ENCODE results near the gene NECTIN2. TPM values are rescaled to one million over a fixed set of nuclear protein-coding genes. Genes with fewer than 3 reads are reported as not detected.

NECTIN2 gene
- total RNA-seq, 1 experiment from 2014 or later: 176 TPM

DNA sequence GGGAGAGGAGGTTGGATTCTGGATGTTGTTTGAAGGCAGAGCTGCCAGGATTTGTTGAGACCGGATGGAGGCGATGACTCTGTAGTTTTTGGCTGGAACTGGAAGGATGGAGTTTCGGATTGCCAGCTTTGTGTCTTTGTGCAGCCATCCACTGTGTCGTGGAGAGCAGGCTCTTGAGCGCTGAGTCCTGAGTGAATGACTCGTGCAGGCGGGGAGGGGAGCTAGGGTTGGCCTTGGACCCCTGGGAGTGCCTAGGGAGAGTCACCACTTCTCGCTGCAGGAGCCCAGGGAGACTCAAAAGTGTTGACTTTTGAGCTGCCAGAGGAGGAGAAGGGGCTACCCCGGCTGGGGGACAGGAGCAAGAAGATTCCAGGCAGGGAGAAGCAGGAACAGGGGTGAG is 48.8 kb downstream of the NECTIN2 start:
- no peaks in the 10 kb centered on the region for H3K9me3 Mint-ChIP-seq
- peaks cover 57 to 77% (median 68%) of the 10 kb centered on the region in 3 experiments; a peak in 6 of 7 replicates for H3K36me3 Mint-ChIP-seq (ENCODE audit: insufficient read depth in 1 of 3, low read depth in 3 of 3)
- H2AFZ ChIP-seq (ENCODE audit: low read length): no peak overlapping the region
- no peak overlapping the region for H3K4ac ChIP-seq (ENCODE audit: low read depth, low read length)
- H3K4me1 ChIP-seq (ENCODE audit: insufficient read depth, low read length): peaks cover 6% of the 10 kb centered on the region; the same call in 1 of the 2 replicates
- no peak overlapping the region; a peak in 1 of 7 replicates for H3K27ac Mint-ChIP-seq
- no peak overlapping the region for H4K91ac ChIP-seq (ENCODE audit: insufficient read length, low read depth, low read length)
- no peak overlapping the region for H2BK120ac ChIP-seq (ENCODE audit: low read depth, low read length, poor library complexity, severe bottlenecking)
- H3K27ac ChIP-seq (ENCODE audit: insufficient read length, low read depth, low read length): no peak overlapping the region
- H3K27me3 ChIP-seq (ENCODE audit: insufficient read depth, low read length): no peaks in the 10 kb centered on the region
- no peak overlapping the region for H2AK5ac ChIP-seq (ENCODE audit: insufficient read length, low read length)
- H2BK5ac ChIP-seq (ENCODE audit: insufficient read length, low read length): no peak overlapping the region
- H3K27me3 Mint-ChIP-seq (ENCODE audit: low read depth): no peaks in the 10 kb centered on the region; the same call in 1 of the 2 replicates
- DNase-seq: no peak
- H3K23me2 ChIP-seq (ENCODE audit: insufficient read length, low read depth, low read length, poor library complexity, severe bottlenecking): peaks cover 6% of the 10 kb centered on the region
- no peak overlapping the region for H3K4me2 ChIP-seq (ENCODE audit: insufficient read depth, insufficient read length, low read length)
- no peak overlapping the region for H2BK20ac ChIP-seq (ENCODE audit: low read depth, low read length, poor library complexity, severe bottlenecking)
- no peak overlapping the region for H4K8ac ChIP-seq (replicated peaks; ENCODE audit: insufficient read length, low read depth, low read length)
- H2BK12ac ChIP-seq (ENCODE audit: insufficient read length, low read depth, low read length): no peak overlapping the region
- peaks cover 12% of the 10 kb centered on the region for H3K79me2 ChIP-seq (ENCODE audit: insufficient read depth, low read length)
- no peak overlapping the region for H2BK15ac ChIP-seq (ENCODE audit: low read depth, low read length)
- no peaks in the 10 kb centered on the region for H3K9me3 ChIP-seq (ENCODE audit: control insufficient read depth, low read depth, low read length)
- no peak overlapping the region for H3K23ac ChIP-seq (ENCODE audit: insufficient read length, low read depth, low read length)
- H4K5ac ChIP-seq (ENCODE audit: insufficient read length, low read depth, low read length): no peak overlapping the region
- peaks cover 15% of the 10 kb centered on the region for H3K79me1 ChIP-seq (ENCODE audit: insufficient read depth, low read depth, low read length, poor library complexity, severe bottlenecking)
- no peak overlapping the region for H3K9ac ChIP-seq (ENCODE audit: extremely low read depth, insufficient read length, low read length)
- no peak overlapping the region for H3K56ac ChIP-seq (ENCODE audit: insufficient read length, low read depth, low read length)
- no peak overlapping the region for H3K18ac ChIP-seq (ENCODE audit: insufficient read length, low read depth, low read length)
- H3K14ac ChIP-seq (ENCODE audit: insufficient read depth, low read length): no peak overlapping the region
- H4K20me1 ChIP-seq (ENCODE audit: control insufficient read depth, insufficient read depth, insufficient read length): peaks cover 3% of the 10 kb centered on the region
- WGBS (ENCODE audit: extremely low coverage, insufficient read length, low lambda C conversion rate): no CpG with 5 or more reads among the region's 9 CpGs
- H3T11ph ChIP-seq (ENCODE audit: low read length): no peak overlapping the region
- no peak overlapping the region; a peak in 1 of 5 replicates for H3K4me3 Mint-ChIP-seq
- peaks cover 3 to 19% of the 10 kb centered on the region in 2 experiments for H3K4me1 Mint-ChIP-seq
- no peak for TF ChIP-seq CTCF (conservative IDR thresholded peaks at IDR 0.05)

All from H9 (cell line).